Neural progenitor cell (in vitro differentiated cells): ENCODE data around the gene NRG3.

Experiments used
- CTCF ChIP-seq: fragments of 200-600 bp; sonication (generic); IDR thresholded peaks from 2 replicates; pipeline ENCODE4 v1.5.1; 2017; ENCODE audit warnings: antibody characterized with exemption, mild to moderate bottlenecking
- EZH2 ChIP-seq: fragments of 200-600 bp; sonication (generic); IDR thresholded peaks from 2 replicates; pipeline ENCODE4 v1.6.1; 2017; ENCODE audit warnings: antibody characterized with exemption, mild to moderate bottlenecking, moderate library complexity
- EZH2phosphoT487 ChIP-seq: fragments of 200-600 bp; sonication (generic); IDR thresholded peaks from 2 replicates; pipeline ENCODE4 v1.6.1; 2017; ENCODE audit warnings: antibody characterized with exemption

GRCh38 chr10:82874671-82875070 is 999.7 kb downstream of the NRG3 start:
- TF ChIP-seq CTCF (no peak), EZH2 (no peak), EZH2phosphoT487 (no peak)
